CD8-positive, alpha-beta memory T cell (primary cell): ENCODE results near the gene NOP16. TPM values are rescaled to one million over a fixed set of nuclear protein-coding genes. Genes with fewer than 3 reads are reported as not detected.
A peak's percentile ranks its signal among the peaks of the same experiment; 100 is the strongest.

ENCODE experiments used
- CTCF ChIA-PET: fragments of 350-600 bp; sonication (Branson Sonifier 250); formaldehyde crosslinking; loops from one replicate; lab custom pipeline; 2021; ENCODE audit warnings: antibody characterized with exemption; lab: Charles Lee
- POLR2A ChIA-PET: fragments of 350-600 bp; sonication (Branson Sonifier 250); formaldehyde crosslinking; loops from one replicate; lab custom pipeline; 2021; ENCODE audit warnings: antibody characterized with exemption; lab: Charles Lee
- DNase-seq, 5 donors: peaks; one replicate each; pipeline versions ENCODE4 v3.0.0 to v3.0.0-alpha.2; 2020 to 2022; ENCODE audit warnings: mixed read lengths in 1 of 5
- H3K27ac ChIP-seq: one replicate; pipeline ENCODE4 v1.7.0; 2013; ENCODE audit warnings: low read depth, mild to moderate bottlenecking, low read length, moderate library complexity
- H3K27me3 ChIP-seq: 2 replicates; pipeline ENCODE4 v1.7.0; 2013; ENCODE audit warnings: low read length, mild to moderate bottlenecking; ENCODE audit not compliant: insufficient read depth, poor library complexity, severe bottlenecking
- H3K36me3 ChIP-seq: 2 replicates; pipeline ENCODE4 v1.7.0; 2013; ENCODE audit warnings: mild to moderate bottlenecking, low read length, moderate library complexity; ENCODE audit not compliant: insufficient read depth
- H3K4me1 ChIP-seq: 2 replicates; pipeline ENCODE4 v1.7.0; 2013; ENCODE audit warnings: mild to moderate bottlenecking, low read length, moderate library complexity; ENCODE audit not compliant: insufficient read depth
- H3K4me3 ChIP-seq: 2 replicates; pipeline ENCODE4 v1.7.0; 2013; ENCODE audit warnings: mild to moderate bottlenecking, low read length
- H3K9me3 ChIP-seq: 2 replicates; pipeline ENCODE4 v1.7.0; 2013; ENCODE audit warnings: mild to moderate bottlenecking, low read length
- H3K27ac Mint-ChIP-seq, 8 donors: one replicate each; pipeline ENCODE4 v1.8.0; 2020 to 2021; ENCODE audit warnings: mixed read lengths in 8 of 8, mild to moderate bottlenecking in 6 of 8, inconsistent platforms in 3 of 8, moderate library complexity in 3 of 8
- H3K27me3 Mint-ChIP-seq, 2 donors: one replicate each; pipeline ENCODE4 v1.8.0; 2020 to 2021; ENCODE audit warnings: mixed read lengths in 2 of 2, mild to moderate bottlenecking in 1 of 2, moderate library complexity in 1 of 2
- H3K36me3 Mint-ChIP-seq, 3 donors: one replicate each; pipeline ENCODE4 v1.8.0; 2020 to 2021; ENCODE audit warnings: mixed read lengths in 3 of 3, inconsistent platforms in 1 of 3, mild to moderate bottlenecking in 1 of 3
- H3K4me1 Mint-ChIP-seq, 3 donors: one replicate each; pipeline ENCODE4 v1.8.0; 2020 to 2021; ENCODE audit warnings: mixed read lengths in 3 of 3, inconsistent platforms in 1 of 3, mild to moderate bottlenecking in 1 of 3
- H3K4me3 Mint-ChIP-seq, 7 donors: one replicate each; pipeline ENCODE4 v1.8.0; 2020 to 2021; ENCODE audit warnings: mixed read lengths in 7 of 7, mild to moderate bottlenecking in 6 of 7, moderate library complexity in 4 of 7, inconsistent platforms in 2 of 7
- H3K9me3 Mint-ChIP-seq, 5 donors: one replicate each; pipeline ENCODE4 v1.8.0; 2020 to 2022; ENCODE audit warnings: mixed read lengths in 5 of 5, mild to moderate bottlenecking in 3 of 5, moderate library complexity in 2 of 5, inconsistent platforms in 1 of 5
- polyA plus RNA-seq: library from polyadenylated mRNA; unstranded; fragments of 300-500 nt; fragmentation: Illumina TruSeq; gene quantifications from one replicate; pipeline ENCODE4 v1.2.3, GENCODE V29; 2021
- total RNA-seq, 2 experiments: library from RNA; stranded (reverse); gene quantifications; one replicate each; pipeline ENCODE4 v1.2.3, GENCODE V29; 2021

NOP16 gene
- total and polyA plus RNA-seq, 3 experiments from 2014 or later: 33.5 to 160 (median 157) TPM

DNA sequence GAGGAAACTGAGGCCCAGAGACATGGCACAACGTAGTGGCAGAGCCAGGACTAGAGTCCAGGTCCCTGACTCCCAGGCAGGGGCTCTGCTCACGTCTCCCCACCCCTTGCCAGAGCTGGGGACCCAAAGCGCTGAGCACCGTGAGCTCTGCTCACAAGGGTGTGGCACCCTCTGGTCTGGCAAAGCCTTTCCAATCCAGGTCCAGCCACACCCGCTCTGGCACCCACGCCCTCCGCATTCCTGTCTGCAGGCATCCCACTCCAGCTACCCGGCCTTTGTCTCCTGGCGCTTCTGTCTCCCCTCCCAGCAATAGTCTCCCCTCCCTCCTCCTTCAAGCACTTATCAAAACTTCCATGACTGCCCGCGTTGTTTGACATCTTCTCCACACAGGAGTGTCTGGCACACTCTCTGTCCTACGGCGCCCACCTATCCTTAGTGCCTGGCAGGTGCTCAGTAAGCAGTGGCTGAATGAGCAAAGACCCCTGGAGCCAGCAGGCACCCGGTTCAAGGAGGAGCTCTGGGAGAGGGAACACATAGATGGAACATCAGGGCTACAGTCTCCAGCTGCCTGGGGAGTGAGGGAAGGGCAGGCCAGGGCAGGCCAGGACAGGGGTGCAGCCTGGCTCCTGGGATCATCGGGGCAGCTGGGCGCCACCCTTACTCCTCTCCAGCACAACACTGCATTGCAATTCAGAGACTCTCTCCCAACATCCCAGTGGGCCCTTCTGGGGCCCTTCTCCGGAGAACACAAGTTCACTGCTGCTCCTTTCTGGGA lies 12.2 kb upstream of the NOP16 start:
- Mint-ChIP-seq H3K4me3 (peak overlapping the region in 1 of 7 donors; percentile 61), H3K27me3 (no peaks in the 10 kb centered on the region), H3K9me3 (no peaks in the 10 kb centered on the region), H3K27ac (peak overlapping the region in 1 of 8 donors; percentile 36), H3K4me1 (peaks cover 0 to 4% (median 2%) of the 10 kb centered on the region in 3 donors), H3K36me3 (peaks cover 0 to 54% (median 6%) of the 10 kb centered on the region in 3 donors)
- Histone ChIP-seq H3K4me1 (no peaks in the 10 kb centered on the region), H3K27ac (no peak overlapping the region), H3K36me3 (no peaks in the 10 kb centered on the region), H3K4me3 (no peak overlapping the region), H3K9me3 (no peaks in the 10 kb centered on the region), H3K27me3 (no peaks in the 10 kb centered on the region)
- POLR2A ChIA-PET: no interaction called here
- CTCF ChIA-PET: no interaction called here
- peak in 1 of 5 donors; percentile 36 for DNase-seq

DNA sequence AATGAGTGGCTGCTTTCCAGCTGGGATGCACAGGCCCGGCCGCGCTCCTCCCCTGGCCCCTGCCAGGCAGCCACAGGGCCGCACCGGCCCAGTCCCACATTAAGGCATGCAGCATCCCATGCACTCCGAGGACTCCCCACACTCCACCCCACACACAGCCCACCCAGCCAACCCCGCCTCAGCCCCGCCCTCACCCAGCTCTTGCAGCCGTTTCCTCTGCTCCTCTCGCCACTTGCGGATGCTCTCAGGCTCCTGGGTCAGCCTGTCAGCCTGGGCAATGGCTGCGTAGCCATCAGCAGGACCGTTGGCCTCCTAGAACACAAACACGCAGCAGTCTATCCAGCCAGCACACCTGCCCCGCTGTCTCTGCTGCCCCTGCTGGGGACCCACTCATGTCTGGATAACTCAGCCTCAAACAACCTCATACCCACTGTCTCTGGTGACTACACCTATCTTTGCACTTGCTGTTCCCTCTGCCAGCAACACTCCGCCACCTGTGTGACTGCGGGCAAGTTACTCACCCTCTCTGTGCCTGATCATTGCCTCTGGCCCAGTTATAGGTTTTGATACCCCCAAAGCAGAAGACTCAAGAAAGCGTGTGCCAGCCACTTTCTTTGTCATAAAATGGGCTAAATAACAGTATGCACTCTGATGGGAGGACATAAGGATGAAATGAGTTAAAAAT lies 9.5 kb upstream of the NOP16 start:
- Histone ChIP-seq H3K27me3 (no peaks in the 10 kb centered on the region), H3K9me3 (no peaks in the 10 kb centered on the region), H3K4me1 (no peaks in the 10 kb centered on the region), H3K27ac (no peak overlapping the region), H3K36me3 (no peaks in the 10 kb centered on the region), H3K4me3 (no peak overlapping the region)
- Mint-ChIP-seq H3K27me3 (no peaks in the 10 kb centered on the region), H3K9me3 (no peaks in the 10 kb centered on the region), H3K36me3 (peaks cover 0 to 64% (median 6%) of the 10 kb centered on the region in 3 donors), H3K4me1 (peaks cover 0 to 4% (median 2%) of the 10 kb centered on the region in 3 donors), H3K27ac (peak overlapping the region in 3 of 8 donors; percentile 39 to 96 (median 55)), H3K4me3 (no peak overlapping the region)
- peak in 1 of 5 donors; percentile 27 for DNase-seq
- ChIA-PET CTCF (interaction anchor here (1.2 kb wide), 1 partner anchor 9 kb away, joined by 3 read pairs; no protein-coding TSS in a partner anchor), POLR2A (no interaction called here)

DNA sequence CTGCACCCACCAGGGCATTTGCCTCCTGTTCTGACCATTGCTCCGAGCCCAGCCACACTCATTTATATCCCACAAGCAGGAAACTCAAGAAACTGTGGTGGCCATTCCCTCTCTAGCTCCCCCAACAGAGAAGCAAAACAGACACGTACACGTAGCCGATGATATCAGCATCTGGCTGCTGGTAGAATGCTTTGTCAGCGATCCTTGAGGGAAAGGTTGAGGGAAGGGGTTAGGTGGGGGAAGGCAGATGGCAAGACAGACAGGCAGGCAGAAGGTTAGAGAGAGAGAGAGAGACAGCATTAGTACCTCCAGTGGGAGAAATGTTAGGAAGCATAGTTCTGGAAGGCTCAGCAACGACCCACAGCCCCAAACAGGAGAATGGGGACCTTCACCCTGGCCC lies 7.9 kb upstream of the NOP16 start:
- Histone ChIP-seq H3K36me3 (no peaks in the 10 kb centered on the region), H3K9me3 (no peaks in the 10 kb centered on the region), H3K27me3 (no peaks in the 10 kb centered on the region), H3K4me3 (no peak overlapping the region), H3K4me1 (no peaks in the 10 kb centered on the region), H3K27ac (peak overlapping the region; percentile 24)
- Mint-ChIP-seq H3K27ac (peak overlapping the region in 3 of 8 donors; percentile 8 to 70 (median 48)), H3K27me3 (no peaks in the 10 kb centered on the region), H3K36me3 (peaks cover 0 to 67% (median 7%) of the 10 kb centered on the region in 3 donors), H3K9me3 (no peaks in the 10 kb centered on the region), H3K4me3 (no peak overlapping the region), H3K4me1 (no peaks in the 10 kb centered on the region)
- peak in 1 of 5 donors; percentile 14 for DNase-seq
- ChIA-PET CTCF (no interaction called here), POLR2A (no interaction called here)

DNA sequence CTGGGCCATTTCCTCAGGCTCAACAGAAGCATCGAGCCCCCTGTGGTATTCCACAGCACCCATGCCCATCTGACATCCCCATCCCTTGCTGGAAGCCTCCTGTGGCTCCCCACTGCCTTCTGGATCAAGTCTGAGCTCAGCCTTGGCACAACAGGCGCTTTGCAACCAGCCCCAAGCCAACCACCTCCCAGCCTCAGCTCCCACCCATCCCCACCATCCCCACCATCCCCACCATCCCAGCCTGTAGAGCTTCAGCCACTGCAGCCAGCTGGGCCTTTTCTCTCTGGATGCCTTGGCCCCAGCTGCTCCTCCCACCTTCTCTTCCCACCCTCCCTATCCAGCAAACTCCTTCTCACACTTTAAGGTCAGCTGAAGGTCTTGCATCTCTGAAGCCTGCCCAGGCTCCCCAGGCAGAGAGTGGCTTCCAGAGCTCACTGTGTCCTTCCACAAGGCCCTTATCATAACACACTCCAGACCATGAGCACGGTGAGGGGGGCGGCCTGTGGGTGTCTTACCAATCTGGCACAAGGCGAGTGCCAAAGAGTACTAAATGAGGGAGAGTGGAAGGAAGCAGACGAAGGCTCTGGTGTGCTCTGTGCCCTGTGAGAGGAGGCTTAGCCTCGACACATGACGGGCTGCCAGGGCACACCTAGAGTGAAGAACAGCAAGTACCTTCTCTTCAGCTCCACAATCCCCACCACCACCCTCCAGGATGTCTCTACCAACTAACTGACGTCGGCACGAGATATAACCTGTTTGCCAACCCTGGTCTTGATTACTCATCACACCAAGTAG lies 6.7 kb upstream of the NOP16 start:
- H3K4me1 ChIP-seq: no peaks in the 10 kb centered on the region
- no peaks in the 10 kb centered on the region for H3K36me3 ChIP-seq
- ChIA-PET CTCF (interaction anchor here (0.5 kb wide), 1 partner anchor 14 kb away, joined by 3 read pairs; no protein-coding TSS in a partner anchor), POLR2A (no interaction called here)
- H3K36me3 Mint-ChIP-seq: peaks cover 0 to 67% (median 10%) of the 10 kb centered on the region in 3 donors
- H3K9me3 ChIP-seq: no peaks in the 10 kb centered on the region
- H3K4me3 Mint-ChIP-seq: no peak overlapping the region
- H3K4me3 ChIP-seq: no peak overlapping the region
- H3K27ac ChIP-seq: no peak overlapping the region
- H3K27me3 ChIP-seq: no peaks in the 10 kb centered on the region
- H3K9me3 Mint-ChIP-seq: no peaks in the 10 kb centered on the region
- DNase-seq: peak in 1 of 5 donors; percentile 28
- no peaks in the 10 kb centered on the region for H3K4me1 Mint-ChIP-seq
- no peak overlapping the region for H3K27ac Mint-ChIP-seq
- no peaks in the 10 kb centered on the region for H3K27me3 Mint-ChIP-seq

DNA sequence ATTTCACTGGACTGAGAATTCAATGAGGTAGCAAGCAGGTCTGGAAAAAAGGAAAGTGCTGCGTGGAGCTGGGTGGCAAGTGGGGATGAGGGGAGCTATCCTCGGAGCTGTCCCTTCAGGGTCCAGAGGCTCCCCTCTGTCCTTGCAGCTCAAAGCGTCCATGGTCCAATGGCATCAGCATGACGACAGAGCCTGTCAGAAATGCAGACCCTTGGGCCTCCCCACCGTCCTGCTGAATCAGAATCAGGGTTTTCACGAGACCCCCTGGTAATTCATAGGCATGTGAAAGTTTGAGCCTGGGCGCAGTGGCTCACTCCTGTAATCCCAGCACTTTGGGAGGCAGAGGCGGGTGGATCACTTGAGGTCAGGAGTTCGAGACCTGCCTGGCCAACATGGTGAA lies 5.7 kb upstream of the NOP16 start:
- H3K4me3 ChIP-seq: no peak overlapping the region
- H3K27me3 ChIP-seq: no peaks in the 10 kb centered on the region
- H3K36me3 Mint-ChIP-seq: peaks cover 0 to 70% (median 8%) of the 10 kb centered on the region in 3 donors
- POLR2A ChIA-PET: no interaction called here
- no peaks in the 10 kb centered on the region for H3K27me3 Mint-ChIP-seq
- peaks cover 5% of the 10 kb centered on the region for H3K4me1 ChIP-seq
- CTCF ChIA-PET: interaction anchor here (1.0 kb wide), 1 partner anchor 33 kb away, joined by 3 read pairs; the partner anchor contains the start of gene KIAA1191
- no peaks in the 10 kb centered on the region for H3K9me3 ChIP-seq
- H3K4me1 Mint-ChIP-seq: peaks cover 6 to 7% (median 6%) of the 10 kb centered on the region in 3 donors
- H3K9me3 Mint-ChIP-seq: no peaks in the 10 kb centered on the region
- H3K27ac ChIP-seq: no peak overlapping the region
- DNase-seq: peak in 1 of 5 donors; percentile 23
- H3K27ac Mint-ChIP-seq: no peak overlapping the region
- H3K4me3 Mint-ChIP-seq: no peak overlapping the region
- H3K36me3 ChIP-seq: no peaks in the 10 kb centered on the region

DNA sequence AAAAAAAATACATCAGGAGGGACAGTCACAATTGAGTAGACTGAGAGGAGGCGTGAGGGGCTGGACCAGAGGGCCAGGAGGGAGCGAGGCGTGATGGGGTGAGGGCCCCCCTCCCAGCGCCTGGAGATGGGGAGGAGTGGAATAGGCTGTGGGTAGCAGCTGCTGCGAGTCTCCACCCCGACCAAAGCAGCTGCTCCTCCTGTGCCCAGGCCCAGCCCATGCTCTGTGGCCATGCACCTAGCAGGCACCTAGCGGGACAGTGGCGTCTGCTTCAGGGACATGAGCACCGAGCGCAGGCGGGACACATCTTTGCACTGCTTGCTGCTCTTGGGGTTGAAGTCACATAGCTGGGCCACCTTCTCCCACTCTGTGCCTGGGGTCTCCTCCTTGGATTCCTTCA lies 4.1 kb upstream of the NOP16 start:
- H3K27ac ChIP-seq: no peak overlapping the region
- H3K9me3 Mint-ChIP-seq: no peaks in the 10 kb centered on the region
- POLR2A ChIA-PET: no interaction called here
- CTCF ChIA-PET: interaction anchor here (1.6 kb wide), 1 partner anchor 31 kb away, joined by 5 read pairs; the partner anchor contains the start of gene KIAA1191
- peaks cover 10% of the 10 kb centered on the region for H3K4me1 ChIP-seq
- H3K27me3 Mint-ChIP-seq: no peaks in the 10 kb centered on the region
- no peaks in the 10 kb centered on the region for H3K36me3 ChIP-seq
- H3K9me3 ChIP-seq: no peaks in the 10 kb centered on the region
- peaks cover 15 to 19% (median 16%) of the 10 kb centered on the region in 3 donors for H3K4me1 Mint-ChIP-seq
- H3K4me3 Mint-ChIP-seq: no peak overlapping the region
- DNase-seq: no peak
- no peaks in the 10 kb centered on the region for H3K27me3 ChIP-seq
- no peak overlapping the region for H3K4me3 ChIP-seq
- H3K27ac Mint-ChIP-seq: peak overlapping the region in 1 of 8 donors; percentile 66
- peaks cover 0 to 74% (median 4%) of the 10 kb centered on the region in 3 donors for H3K36me3 Mint-ChIP-seq

DNA sequence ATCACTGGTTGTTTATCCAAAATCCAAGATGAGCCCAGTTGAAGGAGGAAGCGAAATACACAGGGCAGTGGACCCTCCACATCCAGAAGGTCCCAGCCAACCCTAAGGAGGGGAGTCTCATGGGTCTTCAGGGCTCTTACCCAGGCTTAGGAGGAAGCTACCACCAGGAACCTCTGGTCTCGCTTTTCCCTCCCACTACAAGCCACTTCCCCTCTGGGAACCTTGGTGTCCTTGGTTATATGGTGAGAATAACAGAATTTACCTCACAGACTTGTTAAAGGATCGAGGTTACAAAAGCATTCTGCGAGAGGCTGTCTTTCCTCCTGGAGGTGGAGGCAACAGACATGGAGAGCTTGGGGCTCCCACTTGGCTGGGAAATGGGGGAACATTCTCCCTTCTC lies 3.6 kb upstream of the NOP16 start:
- peaks cover 15% of the 10 kb centered on the region for H3K4me1 ChIP-seq
- peaks cover 0 to 74% (median 6%) of the 10 kb centered on the region in 3 donors for H3K36me3 Mint-ChIP-seq
- no peaks in the 10 kb centered on the region for H3K9me3 Mint-ChIP-seq
- H3K4me3 Mint-ChIP-seq: peak overlapping the region in 1 of 7 donors; percentile 35
- H3K27ac Mint-ChIP-seq: peak overlapping the region in 2 of 8 donors; percentile 27 to 78
- H3K9me3 ChIP-seq: no peaks in the 10 kb centered on the region
- no peak overlapping the region for H3K4me3 ChIP-seq
- H3K27me3 Mint-ChIP-seq: no peaks in the 10 kb centered on the region
- H3K27ac ChIP-seq: no peak overlapping the region
- CTCF ChIA-PET: interaction anchor here (1.6 kb wide), 1 partner anchor 30 kb away, joined by 5 read pairs; the partner anchor contains the start of gene KIAA1191
- no peaks in the 10 kb centered on the region for H3K27me3 ChIP-seq
- no peak for DNase-seq
- peaks cover 20 to 24% (median 20%) of the 10 kb centered on the region in 3 donors for H3K4me1 Mint-ChIP-seq
- POLR2A ChIA-PET: no interaction called here
- no peaks in the 10 kb centered on the region for H3K36me3 ChIP-seq
